H1 (cell line): Measurements from ENCODE around the gene FICD. TPM values are rescaled to one million over a fixed set of nuclear protein-coding genes. Genes with fewer than 3 reads are reported as not detected.

ENCODE experiments used
- CTCF ChIA-PET: fragments of 300-600 bp; sonication (Branson Sonifier 250); formaldehyde crosslinking; loops from one replicate; lab custom pipeline; 2021; ENCODE audit not compliant: partially characterized antibody; lab: Charles Lee
- POLR2A ChIA-PET: fragments of 300-600 bp; sonication (Branson Sonifier 250); formaldehyde crosslinking; loops from one replicate; lab custom pipeline; 2021; ENCODE audit warnings: inconsistent platforms; ENCODE audit not compliant: partially characterized antibody; lab: Charles Lee
- DNase-seq, 2 experiments: peaks; one replicate each; pipeline versions ENCODE4 v3.0.0 to v3.0.0-alpha.2; 2010 to 2022; ENCODE audit warnings: low spot score in 2 of 2, low read depth in 1 of 2, mixed read lengths in 1 of 2
- FAIRE-seq: peaks from 2 replicates; lab custom pipeline; 2011; peaks lifted over from hg19 to GRCh38; lab: Jason Lieb, UNC
- H2AFZ ChIP-seq: 2 replicates; pipeline ENCODE4 v1.8.1; 2012; ENCODE audit warnings: low read length, inconsistent platforms
- H2AK5ac ChIP-seq: 2 replicates; pipeline ENCODE4 v1.6.1; 2013; ENCODE audit warnings: low read depth, low read length
- H2BK120ac ChIP-seq: replicated peaks from 2 replicates; pipeline ENCODE3; 2013; ENCODE audit warnings: low read depth, low read length, inconsistent platforms
- H2BK12ac ChIP-seq: 2 replicates; pipeline ENCODE4 v1.6.1; 2013; ENCODE audit warnings: low read depth, low read length
- H2BK15ac ChIP-seq: 2 replicates; pipeline ENCODE4 v1.6.1; 2013; ENCODE audit warnings: low read length
- H2BK20ac ChIP-seq: 2 replicates; pipeline ENCODE4 v1.6.1; 2013; ENCODE audit warnings: low read length
- H2BK5ac ChIP-seq: 2 replicates; pipeline ENCODE4 v1.6.1; 2013; ENCODE audit warnings: low read depth, low read length
- H3K14ac ChIP-seq: 2 replicates; pipeline ENCODE4 v1.6.1; 2013; ENCODE audit warnings: inconsistent platforms; ENCODE audit not compliant: insufficient read length
- H3K18ac ChIP-seq: 2 replicates; pipeline ENCODE4 v1.6.1; 2013; ENCODE audit warnings: low read length; ENCODE audit errors: extremely low read depth
- H3K23ac ChIP-seq: 2 replicates; pipeline ENCODE4 v1.6.1; 2013; ENCODE audit warnings: inconsistent platforms; ENCODE audit not compliant: insufficient read length
- H3K23me2 ChIP-seq: 2 replicates; pipeline ENCODE4 v1.6.1; 2013; ENCODE audit warnings: low read depth, low read length
- H3K27ac ChIP-seq: 2 replicates; pipeline ENCODE4 v1.6.1; 2011; ENCODE audit warnings: low read depth, low read length, inconsistent platforms
- H3K27me3 ChIP-seq, 4 experiments: replicated peaks in 1 of 4; 1 replicate in 1 of 4; 2 replicates in 3 of 4; pipeline versions ENCODE4 v1.6.1 to v1.8.1; 2011 to 2013; ENCODE audit warnings: low read length in 3 of 4, mild to moderate bottlenecking in 3 of 4, inconsistent platforms in 2 of 4, mixed read lengths in 2 of 4, moderate library complexity in 1 of 4; ENCODE audit not compliant: control insufficient read depth in 3 of 4, insufficient read depth in 3 of 4; ENCODE audit errors: extremely low read depth in 1 of 4
- H3K36me3 ChIP-seq, 4 experiments: 2 replicates each; pipeline versions ENCODE4 v1.6.1 to v1.8.1; 2011 to 2013; ENCODE audit warnings: mild to moderate bottlenecking in 4 of 4, low read length in 3 of 4, moderate library complexity in 2 of 4, control low read depth in 1 of 4, inconsistent platforms in 1 of 4; ENCODE audit not compliant: insufficient read depth in 4 of 4, control insufficient read depth in 2 of 4
- H3K4ac ChIP-seq: replicated peaks from 2 replicates; pipeline ENCODE3; 2013; ENCODE audit warnings: low read length, low read depth, mixed read lengths, inconsistent platforms; ENCODE audit not compliant: insufficient read length
- H3K4me1 ChIP-seq, 4 experiments: replicated peaks in 1 of 4; 1 replicate in 1 of 4; 2 replicates in 3 of 4; pipeline versions ENCODE4 v1.6.1 to v1.8.1; 2011 to 2013; ENCODE audit warnings: low read length in 3 of 4, inconsistent platforms in 2 of 4, mixed read lengths in 1 of 4; ENCODE audit not compliant: insufficient read depth in 4 of 4, control insufficient read depth in 3 of 4
- H3K4me2 ChIP-seq, 2 experiments: 2 replicates each; pipeline versions ENCODE4 v1.6.1 to v1.8.1; 2011 to 2013; ENCODE audit warnings: low read depth in 2 of 2, low read length in 2 of 2, control low read depth in 1 of 2, inconsistent platforms in 1 of 2, mild to moderate bottlenecking in 1 of 2; ENCODE audit not compliant: insufficient read depth in 1 of 2
- H3K4me3 ChIP-seq, 4 experiments: fragments of 200-600, 300-600 bp in 1 of 4; sonication (generic), shearing (Covaris generic), sonication (Bioruptor Twin) in 1 of 4; 2 replicates each; pipeline versions ENCODE4 v1.5.1 to v1.8.1; 2011 to 2016; ENCODE audit warnings: low read length in 4 of 4, low read depth in 3 of 4, control low read depth in 2 of 4, inconsistent platforms in 2 of 4, mild to moderate bottlenecking in 2 of 4, mixed read lengths in 1 of 4, moderate library complexity in 1 of 4; ENCODE audit not compliant: insufficient read depth in 2 of 4; ENCODE audit errors: extremely low read depth in 1 of 4
- H3K56ac ChIP-seq: replicated peaks from 2 replicates; pipeline ENCODE3; 2013; ENCODE audit warnings: low read depth, mild to moderate bottlenecking, mixed read lengths, low read length, inconsistent platforms; ENCODE audit not compliant: insufficient read length
- H3K79me1 ChIP-seq: 2 replicates; pipeline ENCODE4 v1.6.1; 2013; ENCODE audit warnings: low read depth, low read length, control low read depth
- H3K79me2 ChIP-seq, 2 experiments: 2 replicates each; pipeline versions ENCODE4 v1.6.1 to v1.8.1; 2012 to 2013; ENCODE audit warnings: low read length in 2 of 2, mild to moderate bottlenecking in 2 of 2, inconsistent platforms in 1 of 2; ENCODE audit not compliant: insufficient read depth in 2 of 2, control insufficient read depth in 1 of 2
- H3K9ac ChIP-seq, 4 experiments: replicated peaks in 1 of 4; 1 replicate in 1 of 4; 2 replicates in 3 of 4; pipeline versions ENCODE4 v1.6.1 to v1.8.1; 2011 to 2013; ENCODE audit warnings: low read depth in 3 of 4, low read length in 3 of 4, control low read depth in 2 of 4, mild to moderate bottlenecking in 2 of 4, moderate library complexity in 2 of 4, inconsistent platforms in 1 of 4; ENCODE audit errors: extremely low read depth in 1 of 4
- H3K9me3 ChIP-seq, 2 experiments: 2 replicates each; pipeline versions ENCODE4 v1.6.1 to v1.8.1; 2012 to 2013; ENCODE audit warnings: mild to moderate bottlenecking in 2 of 2, moderate library complexity in 2 of 2, control low read depth in 1 of 2, inconsistent platforms in 1 of 2, low read depth in 1 of 2, low read length in 1 of 2, mixed read lengths in 1 of 2; ENCODE audit not compliant: insufficient read depth in 2 of 2
- H4K20me1 ChIP-seq, 2 experiments: replicated peaks in 1 of 2; 2 replicates each; pipeline versions ENCODE3 to v1.8.1; 2011 to 2013; ENCODE audit warnings: inconsistent platforms in 2 of 2, low read length in 2 of 2, mild to moderate bottlenecking in 1 of 2; ENCODE audit not compliant: insufficient read depth in 2 of 2, control insufficient read depth in 1 of 2
- H4K5ac ChIP-seq: 2 replicates; pipeline ENCODE4 v1.6.1; 2013; ENCODE audit warnings: low read length, low read depth, mixed read lengths, inconsistent platforms; ENCODE audit not compliant: insufficient read length
- H4K8ac ChIP-seq: 2 replicates; pipeline ENCODE4 v1.8.0; 2013; ENCODE audit warnings: mild to moderate bottlenecking, moderate library complexity, low read length, inconsistent platforms; ENCODE audit not compliant: insufficient read depth; ENCODE audit errors: extremely low read depth
- H4K91ac ChIP-seq: replicated peaks from 2 replicates; pipeline ENCODE3; 2013; ENCODE audit warnings: low read length, mixed read lengths, inconsistent platforms; ENCODE audit not compliant: insufficient read length
- ASH2L ChIP-seq: fragments of 200-600, 300-600 bp; sonication (generic); IDR thresholded peaks from one replicate; pipeline ENCODE4 v1.7.1; 2017; ENCODE audit warnings: low read length
- CBX8 ChIP-seq: fragments of 300-800, 300-1000 bp; sonication (generic); IDR thresholded peaks from 2 replicates; pipeline ENCODE4 v1.7.1; 2016; ENCODE audit warnings: low read depth, low read length, borderline replicate concordance
- EZH2 ChIP-seq: fragments of 200-600 bp; sonication (generic); IDR thresholded peaks from 2 replicates; pipeline ENCODE4 v1.7.1; 2012; ENCODE audit warnings: low read depth, mild to moderate bottlenecking, moderate library complexity, low read length, inconsistent platforms; ENCODE audit not compliant: severe bottlenecking
- GABPA ChIP-seq: IDR thresholded peaks from 2 replicates; pipeline ENCODE4 v1.6.1; 2011; ENCODE audit warnings: mild to moderate bottlenecking, low read length, moderate library complexity, borderline replicate concordance; ENCODE audit not compliant: insufficient read depth
- HDAC6 ChIP-seq: IDR thresholded peaks from one replicate; pipeline ENCODE4 v1.7.1; 2012; ENCODE audit warnings: low read depth, mild to moderate bottlenecking, inconsistent platforms, low read length, moderate library complexity
- JUND ChIP-seq: IDR thresholded peaks from 2 replicates; pipeline ENCODE4 v1.6.1; 2011; ENCODE audit warnings: mild to moderate bottlenecking, improper control_type of control experiment, low read length
- NANOG ChIP-seq: IDR thresholded peaks from 2 replicates; pipeline ENCODE4 v1.6.1; 2011; ENCODE audit warnings: low read length, low read depth, mild to moderate bottlenecking, inconsistent platforms; ENCODE audit not compliant: insufficient read depth, poor library complexity, severe bottlenecking
- RXRA ChIP-seq: IDR thresholded peaks from 2 replicates; pipeline ENCODE4 v1.6.1; 2011; ENCODE audit warnings: low read depth, mild to moderate bottlenecking, low read length, moderate library complexity; ENCODE audit not compliant: insufficient read depth
- SIN3A ChIP-seq, 2 experiments: IDR thresholded peaks in 1 of 2; conservative IDR thresholded peaks in 1 of 2; 2 replicates each; pipeline ENCODE4 v1.6.1; 2011 to 2012; ENCODE audit warnings: low read length in 2 of 2, improper control_type of control experiment in 1 of 2, low read depth in 1 of 2, mild to moderate bottlenecking in 1 of 2
- WGBS, 2 experiments: shearing (Covaris generic) in 1 of 2; methylation state at CpG; one replicate each; pipeline versions ENCODE4 v1.1.6 to v1.1.7; 2013 to 2015; ENCODE audit warnings: low lambda C conversion rate in 2 of 2, mixed read lengths in 2 of 2, inconsistent platforms in 1 of 2, low coverage in 1 of 2, missing lambda C conversion rate in 1 of 2; ENCODE audit not compliant: insufficient replicate concordance in 2 of 2, insufficient coverage in 1 of 2, insufficient read length in 1 of 2; ENCODE audit errors: extremely low coverage in 1 of 2, missing lambda C conversion rate in 1 of 2; 5-methylcytosine and 5-hydroxymethylcytosine counted together
- polyA plus RNA-seq, 7 experiments: library from polyadenylated mRNA; depleted of rRNA in 3 of 7; stranded (reverse) in 5 of 7; unstranded in 2 of 7; fragments of >200 nt in 5 of 7; fragments of 200-250 nt in 2 of 7; gene quantifications; 1 replicate in 5 of 7; 2 replicates in 1 of 7; 4 replicates in 1 of 7; pipeline versions ENCODE4 v1.2.1 to v1.2.3, GENCODE V29; 2011 to 2013; ENCODE audit warnings: missing spikeins in 2 of 7, mixed read lengths in 2 of 7
- total RNA-seq: library from RNA; stranded (reverse); fragmentation: NEBNext Ultra II Directional; extraction: Animal tissue kit (Norgen Biotek cat#: 25700); gene quantifications from 2 replicates; pipeline ENCODE4 v1.2.1, GENCODE V29; 2021

FICD gene
- total and polyA plus RNA-seq, 2 of the 8 experiments (the other 6 are each of a cell fraction or from before 2014, with no cell fraction given): 2.2 to 6.0 TPM

DNA sequence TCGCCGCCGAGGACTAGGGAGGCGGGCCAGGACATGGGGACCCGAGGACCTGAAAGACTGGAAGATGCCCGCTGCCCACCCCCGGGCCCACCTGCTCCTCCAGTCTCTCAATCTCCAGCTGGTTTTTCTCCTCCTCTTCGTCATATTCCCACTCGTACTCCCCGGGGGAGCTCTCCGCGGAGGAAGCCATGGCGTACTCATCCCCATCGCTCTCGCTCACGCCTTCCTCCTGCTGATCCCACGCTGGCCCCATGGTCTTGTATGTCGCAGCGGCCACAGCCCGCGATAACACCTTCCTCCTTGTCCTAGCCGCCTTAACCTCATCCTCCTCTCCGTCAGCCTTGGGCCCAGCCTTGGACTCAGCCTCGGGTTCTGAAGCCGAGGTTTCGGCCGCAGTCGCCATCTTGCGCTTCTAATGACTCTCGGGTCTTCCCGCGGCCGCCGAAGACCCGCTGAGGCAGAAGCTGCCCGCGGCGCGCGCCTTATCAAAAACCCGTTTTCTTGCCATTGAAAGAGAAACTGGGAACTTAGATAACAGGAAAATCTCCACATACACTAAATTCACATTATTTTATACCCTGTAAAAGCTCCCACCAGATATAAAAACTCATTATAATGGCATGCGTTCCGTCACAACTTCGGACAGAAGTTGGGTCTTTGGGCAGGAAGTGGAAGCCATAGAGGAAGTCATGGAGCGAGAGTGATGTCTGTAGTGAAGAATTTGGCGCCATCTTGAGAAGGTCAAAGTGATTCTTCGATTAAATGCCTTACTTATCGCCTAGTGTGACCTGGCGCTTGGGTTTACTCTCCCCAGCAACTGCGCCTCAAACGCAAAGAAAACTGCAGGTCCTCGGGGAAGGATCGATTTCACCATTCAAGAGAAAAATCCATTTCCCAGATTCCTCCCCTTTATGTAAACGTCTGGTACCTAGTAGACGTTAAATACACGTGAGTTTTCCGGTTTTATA is 46.0 kb downstream of the FICD start, which contains the start of gene SART3:
TSS of gene SART3 (minus strand) at position 422 of the 968 bp plus-strand sequence. CDS start at position 403, 19 bp downstream.
- no peak within 1 kb of the TSS for H3K14ac ChIP-seq
- peak within 1 kb of the TSS; percentile 98 for H3K18ac ChIP-seq
- no peak within 1 kb of the TSS for H2BK20ac ChIP-seq
- CTCF ChIA-PET: interaction anchor here (1.1 to 24.3 kb wide), 5 partner anchors 9 to 571 kb away, joined by 3 to 523 read pairs (median 3); no protein-coding TSS in a partner anchor
- FAIRE-seq (peak; percentile 78), DNase-seq (peak; percentile 34 to 82)
- no peaks in the 10 kb centered on the region for H3K27me3 ChIP-seq
- peaks cover 2% of the 10 kb centered on the region; the same call in 1 of the 2 replicates for H3K79me1 ChIP-seq
- H2AFZ ChIP-seq: peak within 1 kb of the TSS; percentile 56; the same call in 1 of the 2 replicates
- peak within 1 kb of the TSS; percentile 99; the same call in 1 of the 2 replicates for H4K8ac ChIP-seq
- H2BK120ac ChIP-seq: no peak within 1 kb of the TSS
- H3K23me2 ChIP-seq: peaks cover 20% of the 10 kb centered on the region
- H3K56ac ChIP-seq: peak within 1 kb of the TSS; percentile 91
- H3K9ac ChIP-seq: peak within 1 kb of the TSS; percentile 92 to 100 (median 100)
- peak within 1 kb of the TSS; percentile 86 for H4K91ac ChIP-seq
- no peaks in the 10 kb centered on the region for H3K9me3 ChIP-seq
- H2BK5ac ChIP-seq: peak within 1 kb of the TSS; percentile 100
- H2BK12ac ChIP-seq: peak within 1 kb of the TSS; percentile 99
- H3K23ac ChIP-seq: no peak within 1 kb of the TSS
- peaks cover 0 to 4% (median 0%) of the 10 kb centered on the region in 4 experiments; a peak in 1 of 7 replicates for H3K4me1 ChIP-seq
- peak within 1 kb of the TSS; percentile 84 to 100 (median 94) for H3K4me3 ChIP-seq
- H2AK5ac ChIP-seq: peak within 1 kb of the TSS; percentile 99; the same call in 1 of the 2 replicates
- WGBS, 2 experiments: 1% methylated on average over 55 of the region's 57 CpGs; no CpG with 5 or more reads in 1 of the 2 experiments
- POLR2A ChIA-PET: interaction anchor here (0.5 to 4.3 kb wide), 22 partner anchors 9 to 655 kb away, joined by 3 to 40 read pairs (median 5); partner anchors contain the start of gene FICD
- H2BK15ac ChIP-seq: peak within 1 kb of the TSS; percentile 93; the same call in 1 of the 2 replicates
- H4K20me1 ChIP-seq: peaks cover 13 to 20% of the 10 kb centered on the region in 2 experiments
- peak within 1 kb of the TSS; percentile 99 for H3K27ac ChIP-seq
- H3K4me2 ChIP-seq: peak within 1 kb of the TSS; percentile 94 to 99
- peaks cover 42 to 62% of the 10 kb centered on the region in 2 experiments for H3K79me2 ChIP-seq
- H4K5ac ChIP-seq: peak within 1 kb of the TSS; percentile 96
- peaks cover 16 to 41% (median 18%) of the 10 kb centered on the region in 4 experiments for H3K36me3 ChIP-seq
- peak within 1 kb of the TSS; percentile 46 for H3K4ac ChIP-seq
- no peak for TF ChIP-seq RXRA
- TF ChIP-seq EZH2: no peak
- TF ChIP-seq CBX8: no peak
- peak; percentile 68 for TF ChIP-seq JUND
- peak in 1 of 2 experiments; percentile 68; a peak in 1 of 4 replicates for TF ChIP-seq SIN3A (conservative IDR thresholded peaks at IDR 0.05 in 1 of 2, IDR thresholded peaks at IDR 0.05 in 1 of 2; ENCODE audit: low read depth in 1 of 2, low read length in 2 of 2)
- peak; percentile 94 for TF ChIP-seq ASH2L
- no peak; the same call in 1 of the 2 replicates for TF ChIP-seq GABPA
- no peak for TF ChIP-seq HDAC6
- TF ChIP-seq NANOG: no peak
